H9 (cell line): ENCODE results near the gene IL5. TPM values are rescaled to one million over a fixed set of nuclear protein-coding genes. Genes with fewer than 3 reads are reported as not detected.

Experiments
- DNase-seq: peaks from one replicate; pipeline ENCODE4 v3.0.0-alpha.2; 2017
- H2AFZ ChIP-seq: one replicate; pipeline ENCODE4 v1.6.1; 2013; ENCODE audit warnings: mild to moderate bottlenecking, low read length, control low read depth, moderate library complexity
- H2AK5ac ChIP-seq: 2 replicates; pipeline ENCODE4 v1.6.1; 2013; ENCODE audit warnings: low read length, control low read depth, mixed read lengths; ENCODE audit not compliant: insufficient read length
- H2BK120ac ChIP-seq: one replicate; pipeline ENCODE4 v1.6.1; 2013; ENCODE audit warnings: low read depth, mild to moderate bottlenecking, low read length, control low read depth, inconsistent platforms; ENCODE audit not compliant: poor library complexity, severe bottlenecking
- H2BK12ac ChIP-seq: 2 replicates; pipeline ENCODE4 v1.6.1; 2013; ENCODE audit warnings: low read length, control low read depth, mixed read lengths, low read depth; ENCODE audit not compliant: insufficient read length
- H2BK15ac ChIP-seq: 2 replicates; pipeline ENCODE4 v1.6.1; 2013; ENCODE audit warnings: low read depth, low read length, control low read depth
- H2BK20ac ChIP-seq: one replicate; pipeline ENCODE4 v1.6.1; 2013; ENCODE audit warnings: low read depth, mild to moderate bottlenecking, low read length, control low read depth, inconsistent platforms; ENCODE audit not compliant: poor library complexity, severe bottlenecking
- H2BK5ac ChIP-seq: 2 replicates; pipeline ENCODE4 v1.6.1; 2013; ENCODE audit warnings: low read length, control low read depth, mixed read lengths; ENCODE audit not compliant: insufficient read length
- H3K14ac ChIP-seq: 2 replicates; pipeline ENCODE4 v1.6.1; 2013; ENCODE audit warnings: low read length, control low read depth; ENCODE audit not compliant: insufficient read depth
- H3K18ac ChIP-seq: 2 replicates; pipeline ENCODE4 v1.6.1; 2013; ENCODE audit warnings: low read depth, mild to moderate bottlenecking, mixed read lengths, low read length, control low read depth; ENCODE audit not compliant: insufficient read length
- H3K23ac ChIP-seq: 2 replicates; pipeline ENCODE4 v1.6.1; 2013; ENCODE audit warnings: low read length, control low read depth, mixed read lengths, low read depth; ENCODE audit not compliant: insufficient read length
- H3K23me2 ChIP-seq: 2 replicates; pipeline ENCODE4 v1.6.1; 2013; ENCODE audit warnings: low read depth, mild to moderate bottlenecking, mixed read lengths, low read length, control low read depth; ENCODE audit not compliant: insufficient read length, poor library complexity, severe bottlenecking
- H3K27ac ChIP-seq: 2 replicates; pipeline ENCODE4 v1.5.1; 2013; ENCODE audit warnings: low read length, control low read depth, mixed read lengths, low read depth; ENCODE audit not compliant: insufficient read length
- H3K27me3 ChIP-seq: 2 replicates; pipeline ENCODE4 v1.6.1; 2013; ENCODE audit warnings: low read length, control low read depth, inconsistent platforms; ENCODE audit not compliant: insufficient read depth
- H3K4ac ChIP-seq: 2 replicates; pipeline ENCODE4 v1.6.1; 2013; ENCODE audit warnings: low read depth, mild to moderate bottlenecking, control low read depth, inconsistent platforms, low read length, moderate library complexity
- H3K4me1 ChIP-seq: 2 replicates; pipeline ENCODE4 v1.6.1; 2013; ENCODE audit warnings: low read length, control low read depth, inconsistent platforms; ENCODE audit not compliant: insufficient read depth
- H3K4me2 ChIP-seq: 2 replicates; pipeline ENCODE4 v1.6.1; 2013; ENCODE audit warnings: low read length, control low read depth, mixed read lengths; ENCODE audit not compliant: insufficient read length, insufficient read depth
- H3K56ac ChIP-seq: 2 replicates; pipeline ENCODE4 v1.6.1; 2013; ENCODE audit warnings: low read depth, mild to moderate bottlenecking, mixed read lengths, low read length, control low read depth; ENCODE audit not compliant: insufficient read length
- H3K79me1 ChIP-seq: 2 replicates; pipeline ENCODE4 v1.6.1; 2013; ENCODE audit warnings: low read depth, mild to moderate bottlenecking, moderate library complexity, low read length, control low read depth, inconsistent platforms; ENCODE audit not compliant: insufficient read depth, poor library complexity, severe bottlenecking
- H3K79me2 ChIP-seq: 2 replicates; pipeline ENCODE4 v1.6.1; 2013; ENCODE audit warnings: low read length, control low read depth, inconsistent platforms; ENCODE audit not compliant: insufficient read depth
- H3K9ac ChIP-seq: 2 replicates; pipeline ENCODE4 v1.6.1; 2013; ENCODE audit warnings: low read length, control low read depth, mixed read lengths; ENCODE audit not compliant: insufficient read length; ENCODE audit errors: extremely low read depth
- H3K9me3 ChIP-seq: one replicate; pipeline ENCODE4 v1.6.1; 2013; ENCODE audit warnings: low read depth, low read length, inconsistent platforms; ENCODE audit not compliant: control insufficient read depth
- H3T11ph ChIP-seq: one replicate; pipeline ENCODE4 v1.6.1; 2013; ENCODE audit warnings: mild to moderate bottlenecking, low read length, control low read depth, inconsistent platforms
- H4K20me1 ChIP-seq: one replicate; pipeline ENCODE4 v1.6.1; 2013; ENCODE audit not compliant: control insufficient read depth, insufficient read length, insufficient read depth
- H4K5ac ChIP-seq: 2 replicates; pipeline ENCODE4 v1.6.1; 2013; ENCODE audit warnings: low read depth, mild to moderate bottlenecking, mixed read lengths, low read length, control low read depth; ENCODE audit not compliant: insufficient read length
- H4K8ac ChIP-seq: replicated peaks from 2 replicates; pipeline ENCODE4 v1.6.1; 2013; ENCODE audit warnings: low read length, control low read depth, mixed read lengths, low read depth; ENCODE audit not compliant: insufficient read length
- H4K91ac ChIP-seq: 2 replicates; pipeline ENCODE4 v1.6.1; 2013; ENCODE audit warnings: low read depth, mild to moderate bottlenecking, moderate library complexity, mixed read lengths, low read length, control low read depth; ENCODE audit not compliant: insufficient read length
- H3K27ac Mint-ChIP-seq, 3 experiments: 2 replicates in 2 of 3; 3 replicates in 1 of 3; pipeline ENCODE4 v1.8.0; 2020 to 2021; ENCODE audit warnings: mixed read lengths in 3 of 3, mild to moderate bottlenecking in 1 of 3, moderate library complexity in 1 of 3
- H3K27me3 Mint-ChIP-seq: 2 replicates; pipeline ENCODE4 v1.8.0; 2021; ENCODE audit warnings: low read depth, mild to moderate bottlenecking, moderate library complexity, mixed read lengths
- H3K36me3 Mint-ChIP-seq, 3 experiments: 2 replicates in 2 of 3; 3 replicates in 1 of 3; pipeline ENCODE4 v1.8.0; 2020 to 2021; ENCODE audit warnings: low read depth in 3 of 3, mixed read lengths in 3 of 3; ENCODE audit not compliant: insufficient read depth in 1 of 3
- H3K4me1 Mint-ChIP-seq, 2 experiments: 2 replicates each; pipeline ENCODE4 v1.8.0; 2020; ENCODE audit warnings: mixed read lengths in 2 of 2
- H3K4me3 Mint-ChIP-seq, 2 experiments: 2 replicates in 1 of 2; 3 replicates in 1 of 2; pipeline ENCODE4 v1.8.0; 2020 to 2021; ENCODE audit warnings: mild to moderate bottlenecking in 2 of 2, mixed read lengths in 2 of 2, moderate library complexity in 1 of 2
- H3K9me3 Mint-ChIP-seq, 2 experiments: 2 replicates in 1 of 2; 3 replicates in 1 of 2; pipeline ENCODE4 v1.8.0; 2020; ENCODE audit warnings: mild to moderate bottlenecking in 2 of 2, mixed read lengths in 2 of 2, moderate library complexity in 1 of 2
- CTCF ChIP-seq: fragments of 200-600 bp; sonication (generic); conservative IDR thresholded peaks from 3 replicates; pipeline ENCODE4 v1.8.0; 2021; ENCODE audit warnings: antibody characterized with exemption, mild to moderate bottlenecking
- WGBS: extraction: QIAGEN DNeasy Blood & Tissue Kit; methylation state at CpG from one replicate; pipeline ENCODE4 v1.1.7; 2013; ENCODE audit warnings: missing lambda C conversion rate, low lambda C conversion rate, mixed read lengths; ENCODE audit not compliant: insufficient read length; ENCODE audit errors: extremely low coverage; 5-methylcytosine and 5-hydroxymethylcytosine counted together
- total RNA-seq: library from RNA; stranded (reverse); gene quantifications from 2 replicates; pipeline ENCODE4 v1.2.1, GENCODE V29; 2021

IL5 gene
- total RNA-seq, 1 experiment from 2014 or later, result not detected

- WGBS, result no CpG with 5 or more reads among the region's 9 CpGs
- no peaks in the 10 kb centered on the region; a peak in 1 of 7 replicates for H3K36me3 Mint-ChIP-seq
- no peak for DNase-seq
These were observed 43.7 kb downstream of the IL5 start for GRCh38 chr5:132499440-132500243.

More at GRCh38 chr5:132499440-132500243, 43.7 kb downstream of the IL5 start:
- Histone ChIP-seq H3K23ac (no peak overlapping the region), H3K27ac (no peak overlapping the region), H4K8ac (no peak overlapping the region), H2BK20ac (no peak overlapping the region), H3K79me1 (no peaks in the 10 kb centered on the region), H4K5ac (no peak overlapping the region), H3K18ac (no peak overlapping the region), H3K9me3 (no peaks in the 10 kb centered on the region), H2BK15ac (no peak overlapping the region), H3K4me1 (0 out of 2 replicates have a peak, but pooled peaks cover 3% of the 10 kb centered on the region), H2AK5ac (no peak overlapping the region), H3K4me2 (no peak overlapping the region), H3K79me2 (no peaks in the 10 kb centered on the region), H3K27me3 (no peaks in the 10 kb centered on the region; the same call in 1 of the 2 replicates), H3K23me2 (peaks cover 12% of the 10 kb centered on the region), H3K4ac (no peak overlapping the region), H2BK12ac (no peak overlapping the region), H2BK120ac (no peak overlapping the region), H3K14ac (no peak overlapping the region), H2BK5ac (no peak overlapping the region), H3T11ph (no peak overlapping the region), H3K56ac (no peak overlapping the region), H2AFZ (no peak overlapping the region), H4K91ac (no peak overlapping the region), H4K20me1 (no peaks in the 10 kb centered on the region), H3K9ac (no peak overlapping the region)
- no peak for TF ChIP-seq CTCF
- Mint-ChIP-seq H3K9me3 (no peaks in the 10 kb centered on the region), H3K27ac (no peak overlapping the region), H3K4me3 (no peak overlapping the region; a peak in 1 of 5 replicates), H3K4me1 (peaks cover 14 to 15% of the 10 kb centered on the region in 2 experiments), H3K27me3 (peaks cover 2% of the 10 kb centered on the region; the same call in 1 of the 2 replicates)
